Stromal cell of bone marrow (primary cell): ENCODE data around the gene RASIP1.
"Not testable (repeated sequence)": the region's sequence is repeated elsewhere in the genome, so short reads cannot be mapped to it uniquely, and the experiment has no call there.

ENCODE experiments used
- DNase-seq: peaks from one replicate; pipeline ENCODE4 v3.0.0-alpha.2; 2012; ENCODE audit warnings: low read depth

RASIP1 gene

DNA sequence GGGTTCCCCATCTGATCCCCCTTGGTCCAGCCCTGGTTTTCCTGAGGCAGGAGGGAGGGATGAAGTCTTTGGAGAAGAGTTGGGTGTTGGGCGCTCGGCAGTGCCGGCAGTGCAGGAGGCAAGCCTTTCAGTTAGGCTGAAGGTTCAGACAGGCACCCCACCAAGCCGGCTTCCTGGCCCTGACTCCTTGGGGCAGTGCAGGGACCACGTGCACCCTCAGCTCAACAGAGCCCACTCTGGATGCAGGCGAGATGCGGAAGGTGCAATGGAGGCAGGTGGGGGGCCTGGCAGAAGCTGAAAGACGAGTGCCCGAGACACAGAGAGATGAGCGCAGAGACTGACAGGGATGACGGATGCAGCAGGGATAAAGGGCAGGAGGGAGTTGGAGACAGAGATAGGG is 31.9 kb downstream of the RASIP1 start:
- DNase-seq = no peak

DNA sequence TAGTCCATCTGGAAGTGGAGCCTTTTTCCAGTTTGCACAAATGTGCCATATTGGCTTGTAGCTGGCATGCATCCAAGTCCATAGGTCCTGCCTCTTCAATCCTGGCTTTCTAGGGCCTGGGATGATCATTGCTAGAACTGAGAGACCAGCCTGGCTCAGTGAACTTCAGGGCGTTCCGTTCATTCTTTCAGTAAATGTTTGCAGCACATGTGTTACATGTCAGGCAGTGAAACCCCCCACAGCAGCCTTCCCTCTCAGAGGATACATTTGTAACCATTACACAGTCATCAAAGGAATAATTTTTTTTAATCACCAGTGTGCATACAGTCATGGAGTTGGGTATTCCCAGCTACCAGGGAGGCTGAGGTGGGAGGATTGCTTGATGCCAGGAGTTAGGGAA is 35.0 kb downstream of the RASIP1 start:
- DNase-seq = no peak

DNA sequence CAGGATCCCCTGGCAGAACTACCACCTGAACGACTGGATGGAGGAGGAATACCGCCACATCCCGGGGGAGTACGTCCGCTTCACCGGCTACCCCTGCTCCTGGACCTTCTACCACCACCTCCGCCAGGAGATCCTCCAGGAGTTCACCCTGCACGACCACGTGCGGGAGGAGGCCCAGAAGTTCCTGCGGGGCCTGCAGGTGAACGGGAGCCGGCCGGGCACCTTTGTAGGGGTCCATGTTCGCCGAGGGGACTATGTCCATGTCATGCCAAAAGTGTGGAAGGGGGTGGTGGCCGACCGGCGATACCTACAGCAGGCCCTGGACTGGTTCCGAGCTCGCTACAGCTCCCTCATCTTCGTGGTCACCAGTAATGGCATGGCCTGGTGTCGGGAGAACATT is 37.1 kb downstream of the RASIP1 start:
- no peak for DNase-seq

DNA sequence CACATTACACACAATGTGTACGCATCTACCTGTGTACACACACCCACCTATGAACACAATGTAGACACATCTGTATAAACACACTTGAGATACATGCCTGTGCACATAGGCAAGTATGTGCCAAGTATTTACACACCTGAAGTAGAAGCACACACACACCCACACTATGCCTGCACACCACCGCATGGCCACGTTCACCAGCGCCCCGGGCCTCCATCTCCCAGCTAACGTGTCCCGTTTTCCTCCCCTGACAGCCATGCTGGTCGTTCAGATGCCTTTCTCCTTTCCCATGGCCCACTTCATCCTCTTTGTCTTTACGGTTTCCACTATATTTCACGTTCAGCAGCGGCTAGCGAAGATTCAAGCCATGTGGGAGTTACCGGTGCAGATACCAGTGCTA is 37.7 kb downstream of the RASIP1 start:
- no peak for DNase-seq

DNA sequence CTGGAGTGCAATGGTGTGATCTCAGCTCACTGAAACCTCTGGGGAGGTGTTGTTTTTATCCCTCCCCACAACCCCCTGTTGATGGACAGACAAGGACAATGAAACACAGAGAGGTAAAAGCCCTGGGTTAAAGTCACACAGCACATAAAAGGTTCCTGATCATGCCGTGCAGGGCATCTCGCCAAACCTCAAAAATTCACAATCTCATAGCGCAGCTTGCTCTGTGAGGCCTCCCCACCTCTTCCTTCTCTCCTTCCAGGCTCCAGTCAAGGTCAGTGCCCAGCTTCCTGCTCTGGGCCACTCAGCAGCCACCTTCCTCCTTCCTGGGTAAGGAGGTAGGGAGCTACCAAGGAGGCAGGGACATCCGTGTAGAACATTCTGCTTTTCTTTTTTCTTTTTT is 42.4 kb downstream of the RASIP1 start:
- DNase-seq = peak; percentile 51

DNA sequence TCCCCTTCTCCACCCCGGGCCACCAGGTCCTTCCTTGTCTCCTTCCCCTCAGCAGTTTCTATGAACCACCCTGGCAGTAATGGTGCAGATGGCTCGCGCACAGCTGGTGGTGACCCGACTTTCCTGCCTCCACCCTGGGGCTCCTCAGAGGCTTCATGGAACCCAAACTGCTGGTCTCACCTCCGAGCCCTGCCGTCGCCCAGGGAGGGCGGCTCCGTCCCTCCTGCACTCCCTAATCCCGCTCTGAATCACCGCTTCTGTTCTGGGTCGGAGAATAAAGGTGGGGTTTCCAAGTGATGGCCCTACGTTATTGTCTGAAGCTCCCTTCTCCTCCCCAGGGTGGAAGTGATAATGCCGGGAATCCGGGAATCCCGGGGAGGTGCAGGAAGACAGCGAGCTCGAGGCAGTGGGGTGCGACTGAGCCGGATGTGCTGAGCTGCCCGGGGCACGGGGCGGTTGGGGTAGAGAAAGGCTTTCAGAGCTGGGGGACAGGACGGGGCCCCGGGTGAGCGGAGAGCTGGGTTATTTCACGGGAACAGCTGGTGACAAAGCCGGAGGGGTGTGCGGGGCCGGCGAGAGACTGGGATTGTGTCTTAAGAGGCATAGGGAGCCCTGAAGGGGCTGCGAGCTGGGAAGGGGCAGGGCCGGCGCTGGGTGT is 43.9 kb downstream of the RASIP1 start:
- DNase-seq = no peak

DNA sequence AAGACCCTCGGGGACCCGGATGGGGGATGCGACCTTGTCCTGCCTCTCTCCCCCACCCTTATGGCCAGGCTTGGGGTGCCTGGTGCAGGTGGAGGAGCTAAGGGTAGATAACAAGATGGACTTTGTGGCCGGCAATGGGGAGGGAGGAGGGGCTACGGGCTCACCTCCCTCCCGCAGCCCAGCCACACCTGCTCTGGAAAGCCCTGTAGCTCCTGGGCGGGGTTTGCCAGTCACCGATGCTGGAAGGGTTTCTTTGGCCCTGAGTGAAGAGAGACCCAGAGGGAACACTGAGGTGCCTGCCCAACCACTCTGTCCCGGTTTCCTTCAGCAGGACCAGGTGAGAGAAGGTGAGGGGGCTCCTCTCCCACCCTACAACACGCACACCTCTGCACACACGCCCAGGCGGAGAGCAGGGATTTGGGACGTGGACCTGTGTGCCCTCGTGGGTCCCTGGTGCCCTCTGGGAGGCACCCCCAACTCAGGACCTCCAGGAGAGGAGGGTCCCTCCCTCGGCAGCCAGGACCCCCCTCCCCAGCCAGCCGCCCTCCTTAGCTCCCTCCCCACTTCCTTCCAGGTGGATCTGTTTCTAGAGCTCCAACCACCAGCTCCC is 44.6 kb downstream of the RASIP1 start, which contains the start of gene FUT2:
FUT2 (plus strand) TSS at position 229 of the 610 bp plus-strand sequence. CDS start 6,986 bp downstream, outside the sequence.
- no peak for DNase-seq

DNA sequence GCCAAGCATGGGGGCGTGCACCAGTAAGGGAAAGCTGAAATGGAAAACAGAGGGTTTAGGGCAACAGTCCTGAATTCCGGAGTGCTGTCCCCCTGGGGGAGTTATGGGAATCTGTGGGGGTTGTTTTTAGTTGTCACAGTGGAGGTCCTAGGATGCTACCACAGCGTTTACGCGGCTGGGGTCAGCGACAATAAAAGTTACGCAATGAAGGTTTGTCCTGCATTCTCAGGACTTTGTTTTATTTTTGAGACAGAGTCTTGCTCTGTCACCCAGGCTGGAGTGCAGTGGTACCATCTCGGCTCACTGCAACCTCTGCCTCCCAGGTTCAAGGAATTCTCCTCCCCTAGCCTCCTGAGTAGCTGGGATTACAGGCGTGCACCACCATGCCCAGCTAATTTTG is 46.8 kb downstream of the RASIP1 start:
- not testable (repeated sequence) for DNase-seq

DNA sequence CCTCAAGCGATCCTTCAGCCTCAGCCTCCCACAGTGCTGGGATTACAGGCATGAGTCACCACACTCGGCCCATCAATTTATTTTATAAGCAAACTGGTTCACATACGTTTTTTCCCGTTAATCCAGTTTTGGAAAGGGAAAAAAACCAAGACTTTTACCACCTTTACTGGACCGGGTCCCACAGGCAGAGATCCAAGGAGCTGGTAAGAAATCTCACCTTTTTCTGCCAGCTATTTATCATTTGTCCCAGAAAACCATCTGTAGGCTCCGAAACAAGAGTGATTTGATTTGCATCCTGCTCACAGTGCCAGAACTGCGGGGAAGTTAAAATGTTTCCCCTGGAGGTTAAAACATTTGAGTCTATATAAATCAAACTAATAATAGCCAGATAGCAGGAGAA is 51.0 kb downstream of the RASIP1 start:
- DNase-seq = no peak

DNA sequence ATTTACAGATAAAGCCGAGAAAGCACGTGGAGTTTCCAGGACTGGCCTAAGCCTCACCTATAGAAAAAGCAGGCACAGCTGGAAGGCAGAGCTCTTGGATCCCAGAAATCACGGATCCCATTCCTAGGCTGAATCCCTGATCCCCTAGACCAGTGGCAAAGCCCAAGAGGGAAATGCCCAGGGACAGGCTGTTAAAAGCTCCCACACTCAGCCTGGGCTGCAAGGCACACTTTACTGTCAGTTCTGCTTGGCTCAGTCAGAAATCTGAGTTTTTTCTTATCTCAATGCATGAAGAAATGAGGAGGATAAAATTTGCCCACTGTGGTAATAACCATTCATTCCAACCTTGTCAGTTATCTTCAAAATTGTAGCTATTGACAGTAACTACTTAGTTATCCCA is 52.6 kb downstream of the RASIP1 start:
- no peak for DNase-seq

DNA sequence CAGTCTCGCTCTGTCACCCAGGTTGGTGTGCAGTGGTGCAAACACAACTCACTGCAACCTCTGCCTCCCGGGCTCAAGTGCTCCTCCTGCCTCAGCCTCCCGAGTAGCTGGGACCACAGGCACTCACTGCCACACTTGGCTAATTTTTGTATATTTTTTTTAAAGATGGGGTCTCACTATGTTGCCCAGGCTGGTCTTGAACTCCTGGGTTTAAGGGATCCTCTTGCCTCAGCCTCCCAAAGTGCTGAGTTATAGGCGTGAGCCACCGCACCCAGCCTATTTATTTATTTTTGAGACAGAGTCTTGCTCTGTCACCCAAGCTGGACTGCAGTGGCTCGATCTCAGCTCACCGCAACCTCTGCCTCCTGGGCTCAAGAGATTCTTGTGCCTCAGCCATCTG is 53.8 kb downstream of the RASIP1 start:
- DNase-seq = not testable (repeated sequence)

DNA sequence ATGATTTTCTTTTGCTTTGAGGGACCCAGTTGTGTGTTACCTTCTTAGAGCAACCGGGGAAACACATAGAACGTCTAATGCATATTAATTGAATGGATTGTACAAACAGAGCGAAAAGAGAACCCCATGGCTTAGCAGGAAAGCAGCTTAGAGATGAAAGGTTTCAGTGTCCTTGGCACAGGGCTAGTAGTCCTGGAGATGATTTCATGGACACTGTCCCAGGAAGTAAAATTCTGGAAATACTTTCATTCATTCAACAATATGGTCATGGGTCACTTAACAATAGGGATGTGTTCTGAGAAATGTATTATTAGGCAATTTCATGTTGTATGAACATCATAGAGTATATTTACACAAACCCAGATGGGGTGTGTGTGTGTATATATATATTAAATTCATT is 54.3 kb downstream of the RASIP1 start:
- no peak for DNase-seq

DNA sequence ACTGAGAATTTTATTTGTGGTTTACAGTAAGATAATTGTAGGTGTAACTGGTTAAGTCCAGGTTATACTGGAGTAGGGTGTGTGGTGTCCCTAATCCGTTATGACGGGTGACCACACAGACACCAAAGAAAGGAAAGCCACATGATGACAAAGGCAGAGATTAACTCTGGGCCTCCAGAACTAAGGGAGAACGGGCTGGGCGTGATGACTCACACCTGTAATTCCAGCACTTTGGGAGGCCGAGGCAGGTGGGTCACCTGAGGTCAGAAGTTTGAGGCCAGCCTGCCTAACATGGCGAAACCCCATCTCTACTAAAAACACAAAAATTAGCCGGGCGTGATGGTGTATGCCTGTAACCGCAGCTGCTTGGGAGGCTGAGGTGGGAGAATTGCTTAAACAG is 54.8 kb downstream of the RASIP1 start:
- DNase-seq = no peak

DNA sequence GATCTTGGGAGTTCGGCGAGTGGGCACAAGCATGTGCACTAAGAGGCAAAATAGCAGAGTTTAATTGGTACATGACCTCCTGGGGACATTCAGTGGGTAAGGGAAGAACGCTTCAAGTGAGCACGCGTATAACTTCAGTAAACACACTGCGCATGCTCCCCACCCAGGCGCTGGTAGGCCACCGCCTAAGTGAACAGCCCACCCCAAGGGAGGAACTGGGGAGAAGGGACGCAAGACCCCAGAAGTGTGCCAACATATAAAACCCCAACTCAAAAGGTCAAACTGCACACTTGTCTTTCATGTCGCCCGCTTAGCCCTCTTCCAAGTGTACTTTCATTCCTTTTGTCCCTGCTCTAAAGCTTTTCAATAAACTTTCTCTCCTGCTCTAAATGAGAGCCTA is 57.1 kb downstream of the RASIP1 start:
- no peak for DNase-seq

DNA sequence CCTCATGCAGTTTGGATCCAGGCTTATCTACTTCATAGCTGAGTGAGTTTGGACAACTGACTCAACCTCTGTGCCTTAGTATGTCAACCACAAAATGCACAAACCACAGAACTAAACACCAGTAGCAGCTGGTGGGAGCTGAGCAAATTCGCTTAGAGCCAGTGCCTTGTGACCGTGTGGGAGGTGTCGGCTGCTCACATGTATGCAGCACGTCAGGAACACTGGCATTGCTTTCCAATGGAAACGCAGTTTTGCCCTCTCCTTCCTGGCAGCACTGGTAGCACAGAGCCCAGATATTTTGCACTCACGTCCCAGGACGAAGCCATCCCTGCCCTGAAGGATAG is 59.3 kb downstream of the RASIP1 start:
- DNase-seq = peak; percentile 80

DNA sequence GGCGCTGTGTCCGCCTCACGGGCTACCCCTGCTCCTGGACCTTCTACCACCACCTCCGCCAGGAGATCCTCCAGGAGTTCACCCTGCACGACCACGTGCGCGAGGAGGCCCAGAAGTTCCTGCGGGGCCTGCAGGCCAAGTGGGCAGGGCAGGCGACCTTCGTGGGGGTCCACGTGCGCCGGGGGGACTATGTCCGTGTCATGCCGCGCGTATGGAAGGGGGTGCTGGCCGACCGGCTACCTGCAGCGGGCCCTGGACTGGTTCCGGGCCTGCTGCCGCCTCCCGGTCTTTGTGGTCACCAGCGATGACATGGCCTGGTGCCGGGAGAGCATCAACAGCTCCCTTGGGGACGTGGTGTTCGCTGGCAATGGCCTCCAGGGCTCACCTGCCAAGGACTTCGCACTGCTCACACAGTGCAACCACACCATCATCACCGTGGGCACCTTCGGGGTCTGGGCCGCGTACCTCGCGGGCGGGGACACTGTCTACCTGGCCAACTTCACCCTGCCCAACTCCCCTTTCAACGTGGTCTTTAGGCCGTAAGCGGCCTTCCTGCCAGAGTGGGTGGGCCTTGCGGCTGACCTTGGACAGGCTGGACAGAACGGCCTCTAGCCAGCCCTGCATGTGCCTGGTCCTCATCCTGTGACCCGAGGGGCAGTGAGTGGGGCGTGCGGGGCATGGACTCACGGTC is 59.8 kb downstream of the RASIP1 start:
- no peak for DNase-seq

DNA sequence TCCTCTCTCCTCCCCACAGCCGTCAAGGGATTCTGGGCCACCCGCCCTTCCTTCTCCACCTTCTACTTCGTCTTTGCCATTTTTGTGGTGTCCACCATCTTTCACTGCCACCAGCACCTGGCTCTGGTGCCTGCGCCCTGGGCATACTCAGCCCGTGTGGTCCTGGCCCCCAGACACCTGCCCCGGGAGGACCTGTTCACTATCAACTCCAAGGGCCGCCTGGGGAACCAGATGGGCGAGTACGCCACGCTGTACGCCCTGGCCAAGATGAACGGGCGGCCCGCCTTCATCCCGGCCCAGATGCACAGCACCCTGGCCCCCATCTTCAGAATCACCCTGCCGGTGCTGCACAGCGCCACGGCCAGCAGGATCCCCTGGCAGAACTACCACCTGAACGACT is 60.4 kb downstream of the RASIP1 start:
- DNase-seq = not testable (repeated sequence)

DNA sequence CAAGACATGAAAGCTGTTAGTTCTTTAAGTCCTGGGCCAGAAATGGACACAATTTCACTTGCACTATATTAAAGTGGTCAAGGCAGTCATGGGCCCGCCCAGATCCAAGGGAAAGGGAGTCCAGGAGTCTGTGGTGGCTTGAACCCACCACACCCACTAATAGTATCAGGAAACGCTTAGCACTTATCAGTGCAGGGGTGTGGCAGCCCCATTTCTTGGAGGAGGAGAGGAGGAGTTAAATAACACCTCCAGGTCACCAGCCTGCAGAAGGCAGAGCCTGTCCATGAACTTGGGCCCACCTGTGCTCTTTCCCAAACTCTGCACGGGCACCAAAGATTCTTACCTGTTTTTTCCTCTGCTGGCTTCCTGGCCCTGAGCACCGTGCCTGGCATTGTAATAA is 62.2 kb downstream of the RASIP1 start:
- no peak for DNase-seq

DNA sequence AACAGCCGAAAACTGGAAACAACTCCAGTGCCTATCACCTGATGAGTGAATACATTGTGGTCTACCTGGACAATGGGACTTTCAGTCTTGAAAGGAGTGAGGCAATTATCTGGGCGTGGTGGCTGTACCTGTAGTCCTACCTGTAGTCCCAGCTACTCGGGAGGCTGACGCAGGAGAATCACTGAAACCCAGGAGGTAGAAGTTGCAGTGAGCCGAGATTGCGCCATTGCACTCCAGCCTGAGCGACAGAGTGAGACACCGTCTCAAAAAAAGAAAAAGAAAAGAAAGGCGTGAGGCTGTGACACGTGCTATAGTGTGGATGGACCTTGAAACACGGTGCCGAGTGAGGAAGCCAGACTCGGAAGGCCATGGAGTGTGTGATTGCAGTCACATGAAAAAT is 63.5 kb downstream of the RASIP1 start:
- DNase-seq = no peak

DNA sequence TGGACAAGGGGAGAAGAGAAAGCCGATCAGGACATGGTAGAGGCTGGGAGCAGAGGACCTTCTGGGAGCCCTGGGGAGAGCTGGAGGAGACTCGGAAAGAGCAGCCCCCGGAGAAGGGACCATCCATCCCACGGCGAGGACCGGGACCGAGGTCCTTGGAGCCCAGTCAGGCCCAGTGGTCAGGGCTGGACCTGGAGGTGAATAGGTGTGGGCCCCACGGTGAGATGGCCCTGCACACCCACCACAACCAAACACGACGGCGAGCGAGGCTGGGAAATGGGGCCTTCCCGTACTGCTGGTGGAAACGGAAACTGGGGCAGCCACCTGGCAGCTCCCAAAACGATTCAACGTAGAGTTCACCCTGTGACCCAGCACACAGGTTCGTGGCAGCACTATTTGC is 63.9 kb downstream of the RASIP1 start:
- no peak for DNase-seq

DNA sequence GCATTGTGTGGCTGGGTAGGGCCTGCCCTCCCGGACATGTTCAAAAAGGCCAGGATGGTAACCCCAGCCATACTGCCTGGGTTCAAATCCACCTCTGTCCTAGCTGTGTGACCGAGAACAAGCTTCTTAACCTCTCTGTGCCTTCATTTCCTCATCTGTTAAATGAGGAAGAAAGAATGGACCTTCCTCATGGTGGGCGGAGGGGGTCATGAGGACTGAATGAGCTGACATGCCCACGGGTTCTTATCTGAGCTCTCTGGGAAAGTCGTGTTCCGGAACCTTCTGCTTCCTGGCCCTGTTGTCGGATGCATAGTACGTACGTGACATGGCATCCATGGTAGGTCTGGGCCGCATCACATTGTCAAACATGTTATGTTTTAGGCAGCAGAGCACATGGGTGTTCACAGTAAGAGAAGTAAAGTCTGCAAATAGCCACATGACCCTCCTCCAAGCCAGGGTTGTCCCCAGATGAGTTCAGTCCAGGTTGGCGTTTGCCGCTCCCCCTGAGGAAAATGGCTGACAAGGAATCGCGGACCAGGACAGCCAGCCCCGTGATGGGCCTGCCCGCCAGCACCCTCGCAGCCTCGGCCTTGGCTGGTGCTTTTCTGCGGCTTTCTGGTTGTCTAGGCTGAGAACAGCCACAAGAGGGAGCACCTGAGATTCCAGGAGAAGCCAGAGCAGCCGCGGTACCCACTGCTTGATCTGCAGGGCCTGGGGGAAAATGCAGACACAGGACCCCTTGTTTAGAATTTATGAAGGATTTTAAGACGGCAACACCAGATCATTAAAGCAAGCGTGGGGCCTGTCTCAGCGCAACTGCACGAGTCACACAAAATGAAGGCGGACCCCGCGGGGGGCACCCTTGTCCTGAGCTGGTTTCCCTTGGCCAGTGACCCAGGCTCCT is 65.2 kb downstream of the RASIP1 start:
- peak; percentile 68 for DNase-seq

DNA sequence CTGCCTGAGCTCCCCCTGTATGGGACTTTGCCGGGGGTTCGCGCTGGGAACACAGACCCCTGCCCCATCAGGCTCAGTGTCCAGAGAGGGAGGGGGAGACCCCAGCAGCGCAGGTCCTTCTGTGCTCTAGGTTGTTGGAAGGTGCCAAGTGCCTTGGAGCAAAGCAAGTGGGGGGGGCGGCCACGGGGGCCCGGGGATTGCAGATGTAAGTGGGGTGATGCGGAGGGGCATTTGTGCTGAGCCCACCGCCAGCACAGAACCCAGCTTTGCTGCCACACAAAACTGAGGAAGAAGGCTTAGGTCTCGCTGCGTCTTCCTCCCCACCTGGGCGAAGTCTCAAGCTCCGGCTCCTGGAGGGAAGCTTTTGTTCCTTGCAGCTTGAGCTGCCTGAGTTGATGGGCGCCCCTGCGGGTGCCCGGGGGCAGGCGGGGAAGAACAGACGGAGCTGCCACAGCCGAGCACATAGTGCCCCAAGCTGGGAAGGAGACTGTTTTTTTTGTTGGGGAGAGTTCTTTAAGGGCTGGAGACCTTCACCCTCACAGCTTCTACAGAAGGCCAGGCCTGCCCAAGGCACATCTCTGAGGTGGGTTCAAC is 66.1 kb downstream of the RASIP1 start:
- DNase-seq = no peak
